Spleen (tissue), 7 donors: ENCODE data around the gene PURB.

Experiments
- CTCF ChIP-seq, 11 experiments: fragments of 200-600 bp in 7 of 11; fragments of 450-650 bp in 4 of 11; sonication (generic) in 4 of 11; IDR thresholded peaks in 8 of 11; conservative IDR thresholded peaks in 3 of 11; 1 replicate in 7 of 11; 2 replicates in 4 of 11; pipeline versions ENCODE4 v1.4.0 to v1.8.0; 2016 to 2021; ENCODE audit warnings: antibody characterized with exemption in 11 of 11, inconsistent platforms in 4 of 11, mild to moderate bottlenecking in 1 of 11
- POLR2A ChIP-seq, 3 donors: fragments of 450-650 bp; IDR thresholded peaks; one replicate each; pipeline ENCODE4 v1.5.1; 2017; ENCODE audit warnings: antibody characterized with exemption in 3 of 3, mild to moderate bottlenecking in 1 of 3
- POLR2AphosphoS5 ChIP-seq, 3 donors: sonication (generic); formaldehyde crosslinking; IDR thresholded peaks; one replicate each; pipeline ENCODE4 v1.5.1; 2017; ENCODE audit warnings: antibody characterized with exemption in 3 of 3
- donor health status: DM: no; HTN: no; CAD: no; lungs with moderate emphysema.
- donor health status: DM: no; HTN: no; CAD: no.
- donor health status: DM: no; HTN: no; CAD: no.

GRCh38 chr7:44875241-44875640 lies 10.1 kb downstream of the PURB start:
- TF ChIP-seq CTCF (IDR thresholded peaks at IDR 0.05 in 8 of 11, conservative IDR thresholded peaks at IDR 0.05 in 3 of 11) (no peak), POLR2A (IDR thresholded peaks at IDR 0.05) (no peak), POLR2AphosphoS5 (IDR thresholded peaks at IDR 0.05) (no peak)
